Right lung (tissue), 10 donors: ENCODE data around the gene PPP2R2B. TPM values are rescaled to one million over a fixed set of nuclear protein-coding genes. Genes with fewer than 3 reads are reported as not detected.

ENCODE experiments used
- DNase-seq, 2 donors: peaks; one replicate each; pipeline ENCODE4 v3.0.0-alpha.2; 2013
- long read RNA-seq, 8 donors: transcript quantifications; one replicate each; lab custom pipeline, GENCODE V29; 2026
- polyA plus RNA-seq, 5 donors: library from polyadenylated mRNA; unstranded; fragments of 120-200 nt; gene quantifications; one replicate each; pipeline versions ENCODE4 v1.2.1 to v1.2.3, GENCODE V29; 2013; ENCODE audit warnings: inconsistent platforms in 1 of 5, low replicate concordance in 1 of 5; ENCODE audit not compliant: insufficient read length in 5 of 5, insufficient read depth in 1 of 5

The PPP2R2B gene
- polyA plus RNA-seq: under 1 TPM; 0.16 to 0.40 (median 0.29) TPM
- long read RNA-seq, donor 1: 0 reads
- long read RNA-seq, donor 2, full-length matches to known transcripts: 1 of 1 reads
- long read RNA-seq, donor 2, partial matches to known transcripts: 0 of 1 reads
- long read RNA-seq, donor 2, other reads (novel, unspliced or antisense): 0 of 1 reads
- long read RNA-seq, donor 3: 0 reads
- long read RNA-seq, donor 4: 0 reads
- long read RNA-seq, donor 5: 0 reads
- long read RNA-seq, donor 6: 0 reads
- long read RNA-seq, donor 7: 0 reads
- long read RNA-seq, donor 8, full-length matches to known transcripts: 1 of 1 reads
- long read RNA-seq, donor 8, partial matches to known transcripts: 0 of 1 reads
- long read RNA-seq, donor 8, other reads (novel, unspliced or antisense): 0 of 1 reads

DNA sequence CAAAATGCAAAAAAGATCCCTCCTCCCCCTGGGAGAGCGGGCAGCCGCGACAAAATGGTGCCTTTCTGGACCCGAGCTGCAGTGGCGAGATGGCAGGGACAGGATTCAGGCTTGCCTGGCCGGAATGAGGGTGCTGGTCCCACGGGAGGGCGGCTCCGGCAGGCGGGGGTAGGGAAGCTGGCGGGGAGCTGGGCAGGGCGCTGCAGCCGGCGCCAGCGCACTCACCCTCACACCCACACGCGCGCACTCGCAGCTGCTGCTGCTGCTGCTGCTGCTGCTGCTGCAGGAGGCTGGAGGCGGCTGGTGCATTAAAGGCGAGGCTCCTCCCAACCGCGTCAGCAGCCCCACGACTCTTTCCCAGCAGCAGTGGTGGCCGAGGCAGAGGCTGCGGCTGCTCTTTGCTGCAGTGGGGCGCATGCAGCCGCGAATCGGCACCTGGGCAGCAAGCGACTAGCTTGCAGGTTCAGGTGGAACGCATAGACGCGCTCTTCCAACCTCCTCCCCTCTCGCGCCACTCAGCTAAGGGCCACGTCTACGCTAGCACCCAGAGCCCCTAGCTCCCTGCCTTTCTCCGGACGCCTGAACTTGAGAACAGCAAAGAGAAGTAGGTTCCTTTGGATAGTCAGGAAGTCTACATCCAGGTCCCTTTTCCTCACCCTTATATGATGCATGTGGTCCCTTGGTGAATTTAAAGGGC is at the start of gene PPP2R2B:
Gene PPP2R2B, minus strand, starts transcription at position 282 of the 697 bp plus-strand sequence.
- DNase-seq: no peak

DNA sequence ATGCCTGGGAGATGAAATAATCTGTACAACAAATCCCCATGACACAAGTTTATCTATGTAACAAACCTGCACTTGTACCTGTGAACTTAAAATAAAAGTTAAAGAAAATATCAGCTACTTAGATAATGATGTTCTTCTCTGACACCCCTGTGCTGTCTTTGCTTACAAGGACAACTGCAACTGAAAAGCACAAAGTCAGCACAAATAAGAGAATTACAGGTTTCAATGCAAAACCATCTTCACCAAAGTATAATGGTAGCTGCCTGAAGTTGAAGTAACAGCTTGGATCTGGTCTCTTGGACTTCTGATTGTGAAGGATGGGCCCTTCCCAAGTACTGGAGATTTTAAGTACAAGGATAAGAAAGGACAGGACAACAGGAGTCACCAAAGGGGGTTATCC is 45.6 kb upstream of the PPP2R2B start:
- no peak for DNase-seq

DNA sequence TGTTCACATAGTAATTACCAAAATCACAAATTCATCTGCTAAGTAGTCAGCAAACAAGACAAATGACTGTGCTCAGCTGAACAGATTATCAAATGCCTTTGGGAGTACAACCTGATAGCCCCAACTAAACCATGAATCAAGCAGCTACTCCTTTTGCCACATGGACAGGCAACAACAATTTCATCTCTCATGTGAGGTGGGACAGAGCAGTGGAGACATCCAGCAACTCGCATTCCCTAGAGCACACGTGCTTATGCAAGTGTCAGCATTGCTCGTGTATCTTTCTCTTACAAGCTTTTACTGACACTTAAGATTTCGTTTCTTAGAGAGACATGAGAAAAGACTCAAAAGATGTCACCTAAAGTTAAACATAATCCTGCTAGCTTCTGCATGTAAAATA is 42.7 kb upstream of the PPP2R2B start:
- no peak for DNase-seq

DNA sequence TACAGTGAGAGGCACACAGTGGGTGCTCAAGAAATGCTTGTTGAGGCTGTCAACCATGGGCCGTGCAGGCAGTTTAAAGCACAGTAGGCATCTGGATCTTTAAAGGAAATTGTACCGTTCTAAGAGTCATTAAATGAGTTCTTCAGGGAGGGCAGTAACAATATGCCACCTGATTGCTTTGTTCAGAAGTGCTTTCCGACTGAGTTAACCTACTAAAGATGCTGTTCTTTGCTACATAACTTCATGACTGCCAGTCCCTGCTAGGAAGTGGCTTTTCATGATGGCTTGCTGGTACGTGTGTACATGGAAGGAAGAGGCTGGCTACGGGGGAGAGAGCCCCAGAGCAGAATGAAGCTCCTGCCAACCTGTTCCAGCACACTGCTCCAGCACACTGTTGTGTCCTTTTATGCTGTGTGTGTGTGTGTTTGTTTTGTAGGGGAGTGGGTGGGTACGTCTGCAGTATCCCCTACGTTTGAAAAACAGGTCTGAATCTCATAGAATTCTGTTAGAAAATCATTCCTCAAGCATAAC is 41.9 kb upstream of the PPP2R2B start:
- no peak for DNase-seq

DNA sequence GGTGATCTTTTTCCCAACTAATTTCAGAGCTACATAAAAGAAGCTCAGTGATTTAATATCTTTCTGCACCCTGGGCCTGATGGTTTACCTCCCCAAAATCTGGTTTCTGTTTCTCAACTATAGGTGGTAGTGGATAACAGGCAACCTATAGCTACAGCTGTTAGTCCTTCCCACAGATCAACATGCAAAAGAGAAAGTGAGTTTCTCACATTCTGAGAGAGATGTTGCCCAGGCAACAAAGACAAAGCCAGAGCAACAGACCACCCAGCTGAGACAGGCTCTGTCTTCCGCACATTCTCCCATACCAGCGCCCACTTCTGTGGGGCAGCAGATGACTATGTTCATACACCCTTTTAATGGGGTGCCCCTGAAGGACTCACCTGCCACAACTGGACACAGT is 40.7 kb upstream of the PPP2R2B start:
- no peak for DNase-seq

DNA sequence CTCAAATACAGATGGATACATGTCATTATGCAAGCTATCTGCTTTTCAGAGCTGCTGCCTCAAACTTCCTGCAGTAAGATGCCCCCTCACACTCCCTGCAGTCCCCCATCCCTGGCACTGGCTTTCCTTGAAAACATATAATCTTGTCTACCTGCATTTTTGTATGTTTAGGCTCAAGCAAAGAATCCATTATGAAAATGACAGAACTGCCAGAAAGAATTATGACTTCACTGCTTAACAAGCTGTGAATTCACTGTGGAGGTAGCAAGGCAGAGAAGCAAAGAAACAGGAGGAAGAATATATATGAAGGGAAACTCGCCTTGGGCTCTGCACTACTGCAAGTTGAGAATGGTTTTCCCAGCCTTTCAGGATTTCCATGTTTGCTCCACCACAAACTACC is 39.4 kb upstream of the PPP2R2B start:
- no peak for DNase-seq

DNA sequence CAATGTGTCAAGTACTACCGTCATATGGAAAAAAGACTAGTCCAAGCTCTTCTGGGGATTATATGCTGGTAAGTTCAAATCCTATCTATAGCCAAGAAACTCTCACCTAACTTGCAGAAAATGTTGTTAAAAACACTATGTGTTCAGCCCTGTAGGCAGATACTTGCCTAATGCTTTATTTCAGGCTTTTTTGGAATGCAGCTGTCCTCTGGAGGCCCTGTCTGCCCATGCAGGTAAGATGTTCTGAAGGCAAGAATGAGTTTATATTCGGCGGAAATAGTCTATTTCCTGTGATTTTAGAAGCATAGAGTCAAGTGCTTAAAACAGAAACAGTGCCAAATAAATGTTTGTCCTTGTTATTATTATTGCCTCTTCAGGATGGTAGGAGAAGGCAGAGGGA is 34.3 kb upstream of the PPP2R2B start:
- no peak for DNase-seq

DNA sequence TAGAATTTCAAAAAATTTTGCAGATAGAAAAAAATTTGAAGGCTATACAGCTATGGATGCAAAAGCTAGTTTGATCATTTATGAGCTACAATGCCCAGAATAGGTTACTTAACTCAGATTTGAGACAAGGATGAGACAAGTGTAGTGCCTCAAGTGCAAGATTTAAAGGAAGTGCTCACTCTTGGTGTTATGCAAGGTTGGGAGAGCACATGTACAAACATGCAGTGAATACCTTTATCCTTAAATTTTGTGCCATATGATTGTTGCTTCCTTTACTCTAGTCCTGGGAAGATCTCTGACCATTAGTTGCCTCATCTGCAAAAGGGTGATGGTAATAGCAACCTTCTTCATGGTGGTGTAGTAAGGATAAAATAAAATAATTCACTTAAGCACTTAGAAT is 31.7 kb upstream of the PPP2R2B start:
- no peak for DNase-seq

DNA sequence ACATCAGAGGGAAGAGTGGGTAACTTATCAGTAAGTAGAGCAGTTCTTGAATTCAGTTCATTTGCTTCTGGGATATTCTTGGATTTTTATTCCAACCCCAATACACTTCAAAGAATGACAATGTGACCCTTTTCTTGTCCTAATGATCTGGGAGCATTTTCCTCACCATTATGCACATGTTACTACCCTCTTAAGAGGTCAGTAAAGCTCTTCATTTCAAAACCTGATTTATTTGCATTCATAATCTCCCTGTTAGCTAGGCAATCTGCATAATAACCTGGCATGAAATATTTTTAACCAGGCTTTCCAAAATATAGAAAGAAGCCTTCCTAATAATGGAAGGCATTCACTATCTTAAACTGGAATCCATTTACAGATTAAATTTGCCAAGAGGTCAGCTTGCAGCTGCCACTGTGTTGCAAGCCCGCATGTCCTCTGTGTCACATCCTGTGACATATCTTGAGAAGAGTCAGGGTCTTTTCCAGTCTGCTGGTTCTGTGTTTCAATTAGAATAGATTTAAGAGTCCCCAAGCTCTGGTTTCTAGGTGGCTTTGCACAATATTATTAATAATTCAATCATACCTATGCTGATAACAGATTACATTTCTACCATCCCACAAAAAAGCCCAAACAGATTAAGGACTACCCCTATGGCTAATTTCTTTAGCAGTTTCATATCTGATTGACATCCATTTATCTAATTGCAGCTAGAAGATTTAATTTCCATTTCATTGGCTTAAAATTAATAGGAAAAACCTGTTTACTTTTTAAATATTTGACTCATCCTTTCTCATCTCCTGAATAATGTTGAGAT is 30.9 kb upstream of the PPP2R2B start:
- DNase-seq: no peak

DNA sequence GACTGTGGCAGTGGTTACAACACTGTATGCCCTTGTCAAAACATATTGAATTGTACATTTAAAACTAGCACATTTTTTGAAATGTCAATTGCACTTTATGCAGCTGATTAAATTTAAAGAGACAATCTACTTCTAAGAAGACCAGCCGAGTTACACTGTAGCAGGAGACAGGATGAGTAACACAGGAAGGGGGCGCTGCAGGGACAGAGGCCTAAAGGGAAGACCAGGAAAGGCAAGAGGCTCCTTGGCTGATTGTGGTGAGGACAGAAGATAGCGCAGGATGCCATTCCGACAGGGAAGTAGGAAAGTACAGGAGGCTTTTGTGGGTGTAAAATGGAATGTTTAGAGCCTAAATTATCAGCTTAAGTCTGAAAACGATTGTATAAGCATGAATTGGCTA is 28.2 kb upstream of the PPP2R2B start:
- DNase-seq: no peak

DNA sequence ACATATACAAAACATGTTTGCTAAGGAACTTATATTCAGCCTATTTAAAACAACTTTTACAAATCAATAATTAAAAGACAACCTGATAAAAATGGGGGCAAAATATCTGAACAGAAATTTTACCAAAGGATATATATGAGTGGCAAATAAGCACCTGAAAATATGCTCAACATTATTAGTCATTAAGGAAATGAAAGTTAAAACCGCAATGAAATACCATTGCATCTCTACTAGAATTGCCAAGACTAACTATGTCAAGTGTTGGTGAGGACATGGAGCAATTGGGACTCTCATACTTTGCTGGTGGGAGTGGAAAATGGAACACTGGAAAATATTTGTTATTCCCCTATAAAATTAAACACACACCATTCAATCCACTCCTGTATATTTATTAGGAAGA is 26.3 kb upstream of the PPP2R2B start:
- no peak for DNase-seq

DNA sequence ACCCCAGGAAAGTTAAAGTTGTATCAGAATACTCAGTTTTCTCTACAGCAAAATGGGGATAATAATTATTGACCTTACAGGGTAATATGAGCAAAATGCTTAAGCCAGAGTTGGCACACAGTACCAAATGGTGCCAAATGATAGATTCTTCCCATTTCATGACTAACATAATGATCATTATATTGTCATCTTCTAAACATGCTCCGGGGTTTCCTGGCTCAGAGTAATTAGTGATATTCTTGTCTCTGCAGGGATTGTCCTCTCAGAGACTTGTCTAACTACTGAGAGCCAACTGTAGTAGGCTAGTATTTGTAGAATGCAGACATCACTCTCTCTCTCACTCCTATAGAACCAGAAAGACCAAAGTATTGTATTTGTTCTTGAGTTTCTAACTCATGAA is 25.2 kb upstream of the PPP2R2B start:
- DNase-seq: no peak

DNA sequence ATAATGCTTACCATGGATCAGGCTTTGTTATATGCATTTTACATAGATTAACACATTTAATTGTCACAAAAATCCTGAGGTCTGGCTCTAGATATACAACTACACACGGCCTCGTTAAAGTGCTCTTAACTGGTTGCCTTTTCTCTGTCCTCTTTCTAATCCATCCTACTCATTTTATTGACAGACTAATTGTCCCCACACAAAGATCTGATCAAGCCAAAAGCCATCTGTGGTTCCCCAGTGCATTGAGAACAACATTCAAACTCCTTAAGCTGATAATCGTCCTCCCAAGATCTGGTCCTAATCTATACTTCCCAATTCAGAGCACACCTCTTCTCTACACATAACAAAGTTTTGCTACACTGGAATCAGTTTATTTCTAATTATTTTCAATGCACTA is 23.9 kb upstream of the PPP2R2B start:
- no peak for DNase-seq

DNA sequence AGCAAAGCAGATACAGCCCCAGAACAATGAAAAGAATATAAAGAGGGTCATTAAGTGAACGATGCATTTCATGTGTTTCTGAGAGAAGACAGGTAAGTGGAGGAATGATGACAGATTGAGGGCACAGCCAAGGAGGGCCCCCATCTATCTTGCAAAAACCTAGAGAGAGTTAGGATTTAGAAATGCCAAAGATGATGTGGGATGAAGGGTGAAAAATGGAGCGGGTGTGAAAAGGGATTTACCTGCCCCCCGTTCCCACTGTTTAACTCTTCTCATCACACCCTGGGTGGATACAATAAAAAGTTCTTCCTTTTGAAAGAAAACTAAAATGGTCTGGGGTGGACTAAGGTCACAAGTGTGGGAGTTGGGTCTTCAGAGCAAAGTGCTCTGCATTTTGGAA is 18.5 kb upstream of the PPP2R2B start:
- no peak for DNase-seq

DNA sequence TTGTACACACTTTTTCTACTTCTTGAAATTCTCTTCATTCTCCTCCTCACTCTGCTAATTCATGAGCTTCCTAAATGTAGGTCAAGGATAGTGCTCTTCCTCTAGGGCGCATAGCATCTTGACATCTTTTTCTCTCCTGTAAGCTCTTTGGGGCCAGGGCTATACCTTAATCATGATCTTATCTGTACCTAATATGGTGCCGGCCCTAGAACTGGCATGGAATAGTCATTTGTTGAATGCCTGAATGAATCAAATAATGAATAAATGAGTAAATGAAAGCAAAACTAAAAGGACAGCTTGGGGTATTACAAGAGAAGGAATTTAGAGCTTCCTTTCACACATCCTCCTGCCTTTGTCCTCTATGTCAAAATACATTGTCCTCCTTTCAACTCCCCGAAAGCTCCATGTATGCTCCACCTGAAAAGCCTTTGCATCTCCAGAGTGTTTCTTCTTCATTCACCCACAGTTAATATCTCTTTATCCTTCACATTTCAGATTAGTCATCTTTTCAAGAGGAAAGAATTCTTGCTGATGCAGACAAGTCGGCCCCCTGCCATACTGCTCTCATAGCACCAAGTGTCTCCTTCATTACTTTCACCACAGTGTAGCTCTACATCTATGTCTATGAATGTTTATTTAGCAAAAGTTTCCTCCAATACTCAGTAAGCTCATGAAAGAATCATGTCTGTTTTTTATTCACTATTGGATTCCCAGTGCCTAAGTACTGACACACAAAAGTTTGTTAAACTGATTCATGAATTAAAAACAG is 16.4 kb upstream of the PPP2R2B start:
- no peak for DNase-seq

DNA sequence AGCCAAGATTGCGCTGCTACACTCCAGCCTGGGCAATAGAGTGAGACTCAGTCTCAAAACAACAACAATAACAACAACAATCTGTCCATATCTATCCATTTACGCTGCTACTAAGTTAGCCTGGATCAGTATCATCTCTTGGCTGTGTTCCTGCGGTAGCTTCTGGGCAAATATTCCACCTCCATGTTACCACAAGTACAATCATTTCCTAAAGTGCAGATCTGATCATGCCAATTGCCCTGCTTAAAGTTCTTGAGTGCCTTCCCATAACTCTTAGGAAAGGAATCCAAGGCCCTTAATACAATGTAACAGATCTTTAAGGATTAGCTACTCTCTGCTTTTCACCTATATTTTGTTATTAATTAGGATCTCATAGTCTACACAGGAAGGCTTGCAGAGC is 15.4 kb upstream of the PPP2R2B start:
- no peak for DNase-seq

DNA sequence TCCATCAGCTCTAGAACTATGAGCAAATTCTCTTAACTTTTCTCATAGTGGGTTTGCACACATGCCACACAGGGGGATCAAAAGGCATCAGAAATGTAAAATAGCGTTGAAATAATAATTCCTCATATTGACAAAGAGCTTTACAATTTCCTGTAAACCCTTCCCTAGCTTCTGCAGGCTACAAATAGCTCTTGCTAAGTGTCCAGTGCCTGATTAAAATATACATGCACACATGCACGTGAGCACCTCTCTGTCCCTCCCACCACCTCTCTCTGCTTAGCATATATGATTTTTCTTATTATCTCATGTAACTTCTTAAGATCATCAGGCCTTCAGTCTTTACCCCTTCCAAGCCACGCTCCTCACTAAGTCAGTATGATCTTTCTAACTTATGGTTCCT is 13.7 kb upstream of the PPP2R2B start:
- no peak for DNase-seq

DNA sequence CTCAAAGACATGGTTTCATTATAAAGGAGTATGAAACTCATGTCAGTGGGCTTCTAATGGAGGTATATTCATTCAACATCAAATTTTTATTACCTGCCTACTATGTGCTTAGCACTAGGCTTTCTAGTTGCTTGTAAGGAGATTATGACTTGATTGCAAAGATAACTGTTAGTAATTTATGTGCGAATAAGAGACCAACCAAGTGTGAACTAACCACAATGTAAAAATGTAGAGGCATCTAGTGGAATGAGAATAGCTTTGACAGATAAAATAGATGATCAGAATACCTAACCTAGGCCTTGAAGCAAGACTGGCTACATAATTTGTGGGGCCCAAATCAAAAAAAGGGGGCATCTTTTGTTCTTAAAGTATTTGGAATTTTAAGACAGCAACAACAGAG is 13.0 kb upstream of the PPP2R2B start:
- DNase-seq: no peak

DNA sequence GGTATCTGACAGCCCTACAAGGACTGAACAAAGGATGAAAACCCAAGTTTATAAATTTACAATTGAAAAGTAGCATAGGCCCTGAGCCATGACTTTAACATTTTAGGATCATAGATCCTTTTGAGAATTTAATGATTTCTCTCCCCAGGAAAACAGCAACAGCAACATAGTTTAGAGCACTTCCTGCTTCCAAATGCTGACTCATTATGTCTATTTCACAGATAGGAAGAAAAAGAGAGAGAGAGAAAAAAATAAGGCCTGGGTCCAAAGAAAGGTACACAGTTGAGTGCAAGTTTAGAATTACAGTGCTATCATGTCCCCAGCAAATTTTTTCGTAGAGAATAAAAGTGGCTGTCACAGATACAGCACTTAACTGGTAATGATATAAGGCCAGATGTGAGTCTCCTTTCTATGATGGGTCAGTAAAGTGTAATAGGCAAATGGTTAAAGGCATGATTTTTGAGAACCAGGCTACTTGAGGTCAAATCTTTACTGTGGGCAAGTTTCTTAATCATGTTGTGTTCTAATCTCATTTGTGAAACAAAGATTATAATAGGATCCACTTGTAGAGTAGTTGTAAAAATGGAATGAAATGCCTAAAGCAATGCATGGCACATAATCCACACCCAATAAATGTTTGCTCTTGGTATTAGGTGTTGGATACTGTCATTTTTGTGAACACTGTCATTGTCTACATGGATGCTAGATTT is 12.3 kb upstream of the PPP2R2B start:
- no peak for DNase-seq

DNA sequence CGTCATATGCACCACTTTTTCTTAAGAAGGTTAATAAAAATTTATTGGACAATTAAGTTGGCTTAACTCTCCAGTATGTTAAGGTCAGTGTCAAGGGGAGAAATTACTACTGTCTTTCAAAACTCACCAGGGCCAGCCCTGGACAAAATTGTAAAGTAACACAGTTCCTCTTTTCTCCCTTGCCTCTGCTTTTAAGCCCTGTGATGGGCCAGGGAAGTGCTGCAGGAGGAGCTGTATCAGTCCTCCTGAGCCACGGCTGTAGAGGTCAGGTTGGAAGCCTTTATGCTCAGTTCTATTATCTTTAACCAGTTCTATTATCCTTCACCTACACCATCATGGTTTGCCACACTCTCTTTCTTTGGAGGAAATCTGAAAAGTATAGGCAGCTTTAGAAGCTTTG is 11.5 kb upstream of the PPP2R2B start:
- DNase-seq: no peak

DNA sequence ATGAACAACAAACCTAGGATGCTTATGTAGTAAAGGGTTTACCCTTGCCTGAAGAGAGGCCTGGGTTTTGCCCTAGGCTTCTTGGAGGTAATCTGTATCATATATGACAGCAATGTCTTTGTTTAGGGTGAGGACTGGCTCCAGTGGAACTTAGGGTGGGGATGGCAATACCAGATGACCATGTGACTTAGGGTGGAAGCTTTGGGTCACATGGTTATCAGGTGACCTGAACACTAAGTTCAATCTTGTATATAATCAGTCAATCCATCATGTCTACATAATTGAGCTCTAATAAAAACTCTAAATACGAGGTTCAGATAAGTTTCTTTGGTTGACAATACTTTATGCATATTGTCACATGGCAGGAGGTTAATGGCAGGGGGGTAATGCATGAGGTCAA is 10.6 kb upstream of the PPP2R2B start:
- no peak for DNase-seq
